Measurements from ENCODE around the gene SOX21. TPM values are rescaled to one million over a fixed set of nuclear protein-coding genes. Genes with fewer than 3 reads are reported as not detected.
"Not testable (repeated sequence)": the region's sequence is repeated elsewhere in the genome, so short reads cannot be mapped to it uniquely, and the experiment has no call there.

Gene SOX21
- 12.4 TPM for polyA plus RNA-seq (2013, experiment 1 of 2)
- 21.2 TPM for polyA plus RNA-seq (2013, experiment 2 of 2)

DNA sequence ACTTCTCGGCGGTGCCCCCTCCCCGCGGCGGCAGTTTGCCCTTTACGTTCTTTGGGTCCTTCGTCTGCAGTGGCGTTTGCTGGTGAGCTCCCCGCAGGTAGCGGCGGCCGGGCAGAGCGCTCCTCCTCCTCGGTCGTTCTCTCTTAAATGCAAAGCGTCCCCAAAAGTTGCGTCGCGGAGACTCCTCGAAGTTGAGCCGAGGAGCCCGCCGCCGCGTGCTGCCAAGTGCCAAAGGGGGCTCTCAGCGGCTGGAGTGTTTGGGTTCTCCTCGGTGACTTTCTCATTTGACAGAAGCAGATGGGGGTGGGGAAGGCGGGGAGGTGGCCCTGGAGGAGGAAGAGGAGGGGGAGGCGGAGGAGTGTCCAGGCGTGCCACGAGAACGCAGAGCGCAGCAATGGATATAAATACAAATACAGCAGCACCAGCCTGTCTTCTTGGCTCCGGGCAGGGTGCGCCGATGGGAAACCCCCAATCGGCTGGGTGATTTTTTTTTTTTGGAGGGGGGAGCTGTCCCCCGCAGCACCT is at the start of gene SOX21:
Gene SOX21, minus strand, starts transcription at position 259 of the 525 bp plus-strand sequence. CDS start 496 bp downstream, outside the sequence.
- Histone ChIP-seq H3K36me3 (ENCODE audit: insufficient read depth, low read length) (no peaks in the 10 kb centered on the region), H3K4me3 (ENCODE audit: low read length) (peak within 1 kb of the TSS; percentile 77), H3K4me1 (ENCODE audit: insufficient read depth, low read length) (peaks cover 57% of the 10 kb centered on the region), H3K9me3 (ENCODE audit: insufficient read depth, low read depth, low read length) (no peaks in the 10 kb centered on the region), H3K27ac (ENCODE audit: low read depth, low read length) (peak within 1 kb of the TSS; percentile 27; the same call in 1 of the 2 replicates), H3K9ac (ENCODE audit: low read depth, low read length) (peak within 1 kb of the TSS; percentile 77), H3K27me3 (ENCODE audit: insufficient read depth, low read length) (peaks cover 71% of the 10 kb centered on the region)
- WGBS = under 1% methylated on average over 37 of the region's 38 CpGs

DNA sequence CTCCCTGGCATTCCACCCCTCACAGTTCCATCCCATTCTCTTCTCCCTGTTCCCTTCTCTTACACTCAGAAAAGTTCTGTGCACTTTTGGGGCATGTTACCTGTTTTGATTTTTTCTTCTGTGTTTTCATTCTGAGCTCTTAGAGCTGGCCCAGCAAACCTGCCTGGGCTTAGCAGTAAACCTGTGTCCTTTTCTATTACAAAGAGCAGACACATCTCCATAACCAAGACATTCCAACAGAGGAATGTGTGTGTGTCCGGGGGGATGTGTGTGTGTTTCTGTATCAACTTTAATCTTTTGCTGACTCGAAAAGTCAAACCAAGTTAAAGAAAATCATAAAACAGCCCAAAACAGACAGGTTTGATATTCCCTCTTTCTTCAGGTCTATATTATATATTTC is 49.1 kb upstream of the SOX21 start:
- H3K27ac ChIP-seq (ENCODE audit: low read depth, low read length) = peak overlapping the region; percentile 74
- H3K4me3 ChIP-seq (ENCODE audit: low read length) = peak overlapping the region; percentile 7; the same call in 1 of the 2 replicates
- 29% methylated on average over 1 of the region's 2 CpGs for WGBS
- no peaks in the 10 kb centered on the region for H3K36me3 ChIP-seq (ENCODE audit: insufficient read depth, low read length)
- peak overlapping the region; percentile 28 for H3K9ac ChIP-seq (ENCODE audit: low read depth, low read length)
- no peaks in the 10 kb centered on the region for H3K27me3 ChIP-seq (ENCODE audit: insufficient read depth, low read length)
- 0 out of 2 replicates have a peak, but pooled peaks cover 7% of the 10 kb centered on the region for H3K9me3 ChIP-seq (ENCODE audit: insufficient read depth, low read depth, low read length)
- H3K4me1 ChIP-seq (ENCODE audit: insufficient read depth, low read length) = peaks cover 19% of the 10 kb centered on the region

DNA sequence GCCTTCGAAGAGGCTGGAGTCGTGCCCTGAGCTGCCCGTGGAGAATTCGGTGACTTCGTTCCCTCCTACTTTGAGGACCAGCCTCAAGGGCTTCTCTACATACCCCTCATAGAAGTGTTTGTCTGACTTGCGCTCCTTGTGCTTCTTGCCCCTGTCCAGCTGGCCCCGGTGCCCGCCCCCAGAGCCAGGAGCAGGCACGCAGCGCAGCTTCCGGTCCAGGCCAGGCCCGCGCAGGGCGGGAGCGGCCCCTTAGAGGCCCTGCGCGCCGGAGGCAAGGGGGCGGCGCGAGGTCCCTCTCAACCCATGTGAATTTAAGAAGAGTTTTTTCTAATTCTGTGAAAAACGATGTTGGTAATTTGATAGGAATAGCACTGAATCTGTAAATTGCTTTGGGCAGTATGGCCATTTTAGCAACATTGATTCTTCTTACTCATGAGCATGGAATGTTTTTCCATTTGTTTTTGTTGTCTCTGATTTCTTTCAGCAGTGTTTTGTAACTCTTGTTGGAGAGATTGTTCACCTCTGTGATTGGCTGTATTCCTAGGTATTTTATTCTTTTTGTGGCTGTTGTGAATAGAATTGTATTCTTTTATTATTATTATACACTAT is 46.9 kb upstream of the SOX21 start:
- Histone ChIP-seq H3K9me3 (ENCODE audit: insufficient read depth, low read depth, low read length) (0 out of 2 replicates have a peak, but pooled peaks cover 7% of the 10 kb centered on the region), H3K27me3 (ENCODE audit: insufficient read depth, low read length) (no peaks in the 10 kb centered on the region), H3K9ac (ENCODE audit: low read depth, low read length) (no peak overlapping the region), H3K4me3 (ENCODE audit: low read length) (no peak overlapping the region), H3K36me3 (ENCODE audit: insufficient read depth, low read length) (no peaks in the 10 kb centered on the region), H3K4me1 (ENCODE audit: insufficient read depth, low read length) (peaks cover 19% of the 10 kb centered on the region), H3K27ac (ENCODE audit: low read depth, low read length) (no peak overlapping the region)
- WGBS = 97% methylated on average over 22 of the region's 22 CpGs

DNA sequence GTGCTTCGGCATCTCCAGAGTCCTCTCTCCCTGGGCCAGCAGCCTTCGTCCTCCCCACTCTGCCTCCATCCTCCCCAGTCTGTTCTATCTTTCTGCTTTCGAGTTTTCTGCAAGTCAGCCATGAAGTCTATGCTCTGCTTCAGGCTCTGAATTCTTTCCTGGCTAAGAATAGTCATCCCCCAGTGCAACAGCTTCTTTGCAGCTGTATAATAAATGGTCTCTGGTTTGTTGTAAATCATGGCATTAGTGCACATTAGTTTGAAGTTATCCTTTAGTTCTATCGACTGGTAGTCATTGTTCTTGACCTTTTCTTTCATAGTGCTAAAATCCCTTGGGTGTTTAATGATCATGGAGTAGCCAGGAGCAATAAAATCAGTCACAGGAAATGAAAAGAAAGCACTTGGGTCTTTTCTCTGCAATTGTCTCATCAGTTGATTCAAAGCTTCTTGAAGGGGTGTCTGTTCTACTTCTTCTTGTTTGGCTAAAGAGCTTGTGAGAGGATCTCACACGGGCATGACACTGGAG is 46.2 kb upstream of the SOX21 start:
- Histone ChIP-seq H3K27me3 (ENCODE audit: insufficient read depth, low read length) (no peaks in the 10 kb centered on the region), H3K4me1 (ENCODE audit: insufficient read depth, low read length) (peaks cover 19% of the 10 kb centered on the region), H3K9ac (ENCODE audit: low read depth, low read length) (no peak overlapping the region), H3K36me3 (ENCODE audit: insufficient read depth, low read length) (no peaks in the 10 kb centered on the region), H3K9me3 (ENCODE audit: insufficient read depth, low read depth, low read length) (0 out of 2 replicates have a peak, but pooled peaks cover 7% of the 10 kb centered on the region), H3K27ac (ENCODE audit: low read depth, low read length) (no peak overlapping the region), H3K4me3 (ENCODE audit: low read length) (no peak overlapping the region)
- WGBS = 93% methylated on average over 5 of the region's 5 CpGs

DNA sequence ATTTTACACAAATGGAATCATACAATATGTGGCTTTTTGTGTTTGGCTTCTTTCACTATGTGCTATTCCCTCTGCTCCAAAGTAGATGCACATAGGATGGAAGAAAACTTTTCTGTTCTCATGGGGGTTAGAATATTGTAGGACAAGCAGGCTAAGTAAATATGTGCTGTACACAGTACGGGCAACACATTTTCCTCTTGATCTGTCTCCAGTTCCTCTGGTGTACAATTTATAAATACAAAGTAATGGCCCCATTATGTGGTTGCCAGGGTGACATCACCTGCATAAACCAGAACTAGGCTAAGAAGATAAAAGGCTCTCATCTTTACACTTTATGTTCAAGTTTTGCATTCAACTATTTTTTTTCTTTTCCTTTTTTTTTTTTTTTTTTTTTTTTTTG is 41.0 kb upstream of the SOX21 start:
- WGBS = 90% methylated on average over 1 of the region's 1 CpG
- Histone ChIP-seq H3K4me1 (ENCODE audit: insufficient read depth, low read length) (0 out of 2 replicates have a peak, but pooled peaks cover 6% of the 10 kb centered on the region), H3K27me3 (ENCODE audit: insufficient read depth, low read length) (no peaks in the 10 kb centered on the region), H3K36me3 (ENCODE audit: insufficient read depth, low read length) (no peaks in the 10 kb centered on the region), H3K9ac (ENCODE audit: low read depth, low read length) (no peak overlapping the region), H3K9me3 (ENCODE audit: insufficient read depth, low read depth, low read length) (no peaks in the 10 kb centered on the region), H3K27ac (ENCODE audit: low read depth, low read length) (no peak overlapping the region), H3K4me3 (ENCODE audit: low read length) (no peak overlapping the region)

DNA sequence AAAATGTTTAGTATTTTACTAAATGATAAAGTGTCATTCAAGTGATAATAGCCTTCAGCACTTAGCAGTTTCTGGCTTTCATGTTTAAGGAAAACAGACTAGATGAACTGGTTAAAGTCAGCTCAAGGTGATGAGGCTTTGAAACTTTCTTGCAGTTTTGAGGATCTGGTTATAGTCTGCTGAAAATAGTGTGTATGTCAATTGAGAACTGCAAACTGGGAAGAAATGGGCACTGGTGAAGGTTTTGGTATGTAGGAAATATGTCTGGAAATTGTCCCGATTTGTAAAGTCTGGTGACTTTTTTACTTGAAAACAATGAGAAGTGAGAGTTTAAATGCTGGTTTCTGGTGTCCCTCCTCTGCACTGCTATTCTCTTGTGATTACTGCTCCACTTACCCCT is 36.8 kb upstream of the SOX21 start:
- H3K9ac ChIP-seq (ENCODE audit: low read depth, low read length) = no peak overlapping the region
- H3K9me3 ChIP-seq (ENCODE audit: insufficient read depth, low read depth, low read length) = no peaks in the 10 kb centered on the region
- no peaks in the 10 kb centered on the region for H3K36me3 ChIP-seq (ENCODE audit: insufficient read depth, low read length)
- WGBS = 88% methylated on average over 1 of the region's 1 CpG
- no peak overlapping the region for H3K27ac ChIP-seq (ENCODE audit: low read depth, low read length)
- 0 out of 2 replicates have a peak, but pooled peaks cover 6% of the 10 kb centered on the region for H3K4me1 ChIP-seq (ENCODE audit: insufficient read depth, low read length)
- H3K27me3 ChIP-seq (ENCODE audit: insufficient read depth, low read length) = no peaks in the 10 kb centered on the region
- H3K4me3 ChIP-seq (ENCODE audit: low read length) = no peak overlapping the region

DNA sequence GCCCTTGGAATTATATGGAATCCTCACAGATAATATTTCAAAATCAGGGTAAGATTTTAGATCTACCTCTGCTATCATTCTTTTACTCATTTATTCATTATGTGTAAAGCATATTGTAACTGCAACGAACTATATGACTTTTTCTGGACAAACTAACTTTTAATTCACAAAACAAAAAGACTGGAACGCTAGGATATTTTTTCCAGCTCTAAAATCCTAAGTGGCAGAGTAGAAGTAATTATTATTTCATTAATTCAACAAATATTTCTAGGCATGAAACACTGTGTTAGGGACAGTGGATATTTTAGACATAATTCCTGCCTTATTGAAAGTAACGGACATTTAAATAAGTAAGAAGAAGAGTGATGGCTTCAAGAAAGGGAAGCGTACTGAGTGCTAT is 26.9 kb upstream of the SOX21 start:
- H3K9ac ChIP-seq (ENCODE audit: low read depth, low read length) = no peak overlapping the region

DNA sequence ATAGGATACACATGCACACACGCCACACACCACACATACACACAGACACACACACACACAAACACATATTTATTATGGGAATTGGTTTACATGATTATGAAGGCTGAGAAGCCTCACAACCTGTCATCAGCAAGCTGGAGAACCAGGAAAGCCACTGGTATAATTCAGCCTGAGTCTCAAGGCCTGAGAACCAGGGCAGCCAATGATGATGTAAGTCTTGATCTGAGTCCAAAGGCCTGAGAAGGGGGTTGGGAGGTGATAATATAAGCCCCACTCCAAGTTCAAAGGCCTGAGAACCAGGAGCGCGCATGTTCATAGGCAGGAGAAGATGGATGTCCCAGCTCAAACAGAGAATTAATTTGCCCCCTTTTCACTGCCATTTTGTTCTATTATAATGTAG is 18.7 kb upstream of the SOX21 start:
- no peaks in the 10 kb centered on the region for H3K4me1 ChIP-seq (ENCODE audit: insufficient read depth, low read length)
- no peaks in the 10 kb centered on the region for H3K27me3 ChIP-seq (ENCODE audit: insufficient read depth, low read length)
- H3K4me3 ChIP-seq (ENCODE audit: low read length) = no peak overlapping the region
- peaks cover 10% of the 10 kb centered on the region; the same call in 1 of the 2 replicates for H3K9me3 ChIP-seq (ENCODE audit: insufficient read depth, low read depth, low read length)
- no peak overlapping the region for H3K9ac ChIP-seq (ENCODE audit: low read depth, low read length)
- WGBS = 100% methylated on average over 2 of the region's 3 CpGs
- H3K27ac ChIP-seq (ENCODE audit: low read depth, low read length) = no peak overlapping the region
- no peaks in the 10 kb centered on the region for H3K36me3 ChIP-seq (ENCODE audit: insufficient read depth, low read length)

More for the DNA sequence above, 26.9 kb upstream of the SOX21 start:
- Histone ChIP-seq H3K27ac (ENCODE audit: low read depth, low read length) (no peak overlapping the region), H3K27me3 (ENCODE audit: insufficient read depth, low read length) (no peaks in the 10 kb centered on the region), H3K4me3 (ENCODE audit: low read length) (no peak overlapping the region), H3K4me1 (ENCODE audit: insufficient read depth, low read length) (no peaks in the 10 kb centered on the region), H3K36me3 (ENCODE audit: insufficient read depth, low read length) (no peaks in the 10 kb centered on the region), H3K9me3 (ENCODE audit: insufficient read depth, low read depth, low read length) (no peaks in the 10 kb centered on the region)
- whole genome bisulfite sequencing = 96% methylated on average over 3 of the region's 4 CpGs

DNA sequence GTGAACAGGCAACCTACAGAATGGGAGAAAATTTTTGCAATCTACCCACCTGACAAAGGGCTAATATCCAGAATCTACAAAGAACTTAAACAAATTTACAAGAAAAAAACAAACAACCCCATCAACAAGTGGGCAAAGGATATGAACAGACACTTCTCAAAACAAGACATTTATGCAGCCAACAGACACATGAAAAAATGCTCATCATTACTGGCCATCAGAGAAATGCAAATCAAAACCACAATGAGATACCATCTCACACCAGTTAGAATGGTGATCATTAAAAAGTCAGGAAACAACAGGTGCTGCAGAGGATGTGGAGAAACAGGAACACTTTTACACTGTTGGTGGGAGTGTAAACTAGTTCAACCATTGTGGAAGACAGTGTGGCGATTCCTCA is 17.6 kb upstream of the SOX21 start:
- no CpG with 5 or more reads among the region's 1 CpG for WGBS
- not testable (repeated sequence) for H3K4me1 ChIP-seq (ENCODE audit: insufficient read depth, low read length); H3K9ac ChIP-seq (ENCODE audit: low read depth, low read length); H3K36me3 ChIP-seq (ENCODE audit: insufficient read depth, low read length); H3K27me3 ChIP-seq (ENCODE audit: insufficient read depth, low read length); H3K4me3 ChIP-seq (ENCODE audit: low read length); H3K27ac ChIP-seq (ENCODE audit: low read depth, low read length)
- H3K9me3 ChIP-seq (ENCODE audit: insufficient read depth, low read depth, low read length) = peaks cover 17% of the 10 kb centered on the region; the same call in 1 of the 2 replicates

DNA sequence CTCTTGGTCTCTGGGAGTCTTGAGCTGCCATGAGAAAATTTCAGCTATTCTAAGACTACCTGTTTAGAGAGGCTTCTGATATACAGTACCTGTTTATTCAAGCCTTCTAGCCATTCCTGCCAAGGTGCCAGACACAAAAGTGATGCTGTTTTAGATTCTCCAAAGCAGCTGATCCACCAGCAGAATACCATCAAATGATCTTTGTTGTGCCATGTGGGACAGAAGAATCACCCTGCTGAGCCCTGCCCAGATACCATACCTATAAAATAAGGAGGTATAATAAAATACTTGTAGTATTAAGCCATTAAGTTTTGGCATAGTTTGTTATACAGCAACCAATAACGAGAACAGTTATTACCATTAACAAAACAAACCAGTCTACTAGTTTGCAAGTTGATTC is 14.1 kb upstream of the SOX21 start:
- Histone ChIP-seq H3K36me3 (ENCODE audit: insufficient read depth, low read length) (no peaks in the 10 kb centered on the region), H3K9me3 (ENCODE audit: insufficient read depth, low read depth, low read length) (peaks cover 17% of the 10 kb centered on the region; the same call in 1 of the 2 replicates), H3K4me3 (ENCODE audit: low read length) (no peak overlapping the region), H3K9ac (ENCODE audit: low read depth, low read length) (no peak overlapping the region), H3K27ac (ENCODE audit: low read depth, low read length) (no peak overlapping the region), H3K27me3 (ENCODE audit: insufficient read depth, low read length) (no peaks in the 10 kb centered on the region), H3K4me1 (ENCODE audit: insufficient read depth, low read length) (peaks cover 4% of the 10 kb centered on the region; the same call in 1 of the 2 replicates)
- WGBS = no CpG with 5 or more reads among the region's 1 CpG

DNA sequence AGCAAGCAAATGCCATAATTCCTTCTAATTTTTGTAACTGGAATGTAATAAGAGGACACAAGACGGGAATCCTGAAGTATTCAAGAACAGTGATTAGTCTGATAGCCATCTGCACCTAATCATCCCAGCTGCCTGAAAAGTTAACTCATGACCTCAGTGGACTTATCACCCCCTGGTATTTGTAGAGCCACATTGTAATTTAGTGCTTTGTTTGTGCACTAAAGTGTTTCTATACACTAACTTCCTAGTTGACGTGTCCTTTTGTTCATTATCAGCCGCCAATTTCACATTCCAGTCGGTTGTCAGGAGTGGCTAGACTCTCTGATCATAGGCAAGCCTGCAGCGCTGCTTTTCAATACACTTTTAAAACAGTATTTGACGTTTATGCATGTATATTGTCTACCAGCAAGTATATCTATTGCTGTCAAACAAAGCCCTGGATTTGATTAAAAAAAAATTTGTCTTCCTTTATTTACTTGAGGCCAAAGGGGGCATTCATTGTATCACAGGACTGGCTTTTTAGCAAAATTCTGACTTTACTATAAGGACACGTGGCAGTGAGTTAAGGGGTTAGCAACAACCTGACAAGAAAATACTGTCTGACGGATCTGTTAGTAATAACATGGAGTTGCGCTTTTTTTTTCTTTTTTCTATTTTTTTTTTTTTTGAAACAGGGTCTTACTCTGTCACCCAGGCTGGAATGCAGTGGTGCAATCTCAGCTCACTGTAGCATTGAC is 10.4 kb upstream of the SOX21 start:
- peaks cover 5% of the 10 kb centered on the region; the same call in 1 of the 2 replicates for H3K4me1 ChIP-seq (ENCODE audit: insufficient read depth, low read length)

More for the DNA sequence above, 10.4 kb upstream of the SOX21 start:
- Histone ChIP-seq H3K27ac (ENCODE audit: low read depth, low read length) (0 out of 2 replicates have a peak overlapping the region, but pooled peaks have one; percentile 3), H3K9ac (ENCODE audit: low read depth, low read length) (no peak overlapping the region), H3K36me3 (ENCODE audit: insufficient read depth, low read length) (no peaks in the 10 kb centered on the region), H3K9me3 (ENCODE audit: insufficient read depth, low read depth, low read length) (peaks cover 17% of the 10 kb centered on the region; the same call in 1 of the 2 replicates), H3K4me3 (ENCODE audit: low read length) (no peak overlapping the region), H3K27me3 (ENCODE audit: insufficient read depth, low read length) (no peaks in the 10 kb centered on the region)
- WGBS = 92% methylated on average over 9 of the region's 9 CpGs

All from HUES64 (cell line).